K562 (cell line): ENCODE measurements around the gene ZNF468. TPM values are rescaled to one million over a fixed set of nuclear protein-coding genes. Genes with fewer than 3 reads are reported as not detected.

Experiments
- ATF1 ChIP-seq, 2 experiments: fragments of 450-650 bp in 1 of 2; IDR thresholded peaks; 2 replicates each; pipeline ENCODE4 v1.6.1; 2016; ENCODE audit warnings: missing compliant biosample characterization in 1 of 2, missing genetic modification characterization in 1 of 2
- ATF7 ChIP-seq: fragments of 450-650 bp; IDR thresholded peaks from 2 replicates; pipeline ENCODE4 v1.7.1; 2014; ENCODE audit warnings: mild to moderate bottlenecking, moderate library complexity
- DDX20 ChIP-seq: fragments of 450-650 bp; IDR thresholded peaks from 2 replicates; pipeline ENCODE4 v1.6.1; 2016; ENCODE audit warnings: missing genetic modification characterization, low read depth, mild to moderate bottlenecking, missing compliant biosample characterization, moderate library complexity
- EGR1 ChIP-seq: fragments of 450-650 bp; conservative IDR thresholded peaks from 2 replicates; pipeline ENCODE4 v1.6.1; 2017; ENCODE audit warnings: mild to moderate bottlenecking
- HDAC1 ChIP-seq, 2 experiments: fragments of 450-650 bp; IDR thresholded peaks; 2 replicates each; pipeline ENCODE4 v1.6.1; 2016 to 2017; ENCODE audit warnings: inconsistent platforms in 1 of 2, mild to moderate bottlenecking in 1 of 2, moderate library complexity in 1 of 2
- HLTF ChIP-seq: fragments of 450-650 bp; IDR thresholded peaks from 2 replicates; pipeline ENCODE4 v1.6.1; 2016
- KDM4B ChIP-seq, 2 experiments: fragments of 450-650 bp in 1 of 2; sonication (generic) in 1 of 2; IDR thresholded peaks; 2 replicates each; pipeline ENCODE4 v1.6.1; 2016 to 2017; ENCODE audit warnings: borderline replicate concordance in 2 of 2, antibody characterized with exemption in 1 of 2, low read depth in 1 of 2, mild to moderate bottlenecking in 1 of 2
- KDM5B ChIP-seq: fragments of 200-600 bp; sonication (generic); IDR thresholded peaks from 2 replicates; pipeline ENCODE4 v1.6.1; 2012; ENCODE audit warnings: low read depth, mild to moderate bottlenecking, moderate library complexity, low read length, control low read depth, inconsistent platforms; ENCODE audit not compliant: insufficient replicate concordance
- MECOM ChIP-seq: fragments of 250-450 bp; sonication (Bioruptor Pico); IDR thresholded peaks from 2 replicates; pipeline ENCODE4 v1.8.0; 2022; ENCODE audit warnings: inconsistent platforms
- PCBP2 ChIP-seq: fragments of 200-400 bp; formaldehyde crosslinking; IDR thresholded peaks from 2 replicates; pipeline ENCODE4 v1.6.1; 2018; ENCODE audit warnings: low read length, low read depth, mild to moderate bottlenecking, moderate library complexity; ENCODE audit not compliant: poor library complexity, severe bottlenecking
- RB1 ChIP-seq: fragments of 450-650 bp; IDR thresholded peaks from 2 replicates; pipeline ENCODE4 v1.6.1; 2017; ENCODE audit warnings: low read depth, mild to moderate bottlenecking
- RFX7 ChIP-seq: fragments of 250-450 bp; sonication (Bioruptor Pico); IDR thresholded peaks from 2 replicates; pipeline ENCODE4 v1.5.1; 2021; ENCODE audit warnings: mild to moderate bottlenecking
- TBL1XR1 ChIP-seq, 2 experiments: IDR thresholded peaks; 2 replicates each; pipeline ENCODE4 v1.6.1; 2012; ENCODE audit warnings: improper control_type of control experiment in 2 of 2, low read length in 2 of 2, mild to moderate bottlenecking in 1 of 2
- ZFX ChIP-seq: sonication (generic); formaldehyde crosslinking; IDR thresholded peaks from 2 replicates; pipeline ENCODE4 v1.8.0; 2022; ENCODE audit warnings: mild to moderate bottlenecking, missing genetic modification reagents, moderate library complexity
- ZNF239 ChIP-seq: fragments of 250-450 bp; sonication (Bioruptor Pico); IDR thresholded peaks from 2 replicates; pipeline ENCODE4 v1.4.0; 2020; ENCODE audit warnings: mild to moderate bottlenecking
- ZNF24 ChIP-seq: fragments of 450-650 bp; IDR thresholded peaks from 2 replicates; pipeline ENCODE4 v1.6.1; 2016
- ZNF507 ChIP-seq: conservative IDR thresholded peaks from 2 replicates; pipeline ENCODE4 v1.6.1; 2017; ENCODE audit warnings: missing genetic modification characterization, missing compliant biosample characterization
- polyA plus RNA-seq, 8 experiments: library from polyadenylated mRNA; depleted of rRNA in 4 of 8; stranded (reverse) in 5 of 8; unstranded in 3 of 8; fragments of >200 nt; fragmentation: Nextera tagmentation in 2 of 8; fragmentation: Illumina TruSeq in 1 of 8; extraction: Ambion mirVana in 2 of 8; extraction: Trizol in 1 of 8; gene quantifications; 2 replicates each; pipeline versions ENCODE4 v1.2.1 to v1.2.3, GENCODE V29; 2011 to 2014; ENCODE audit warnings: inconsistent platforms in 1 of 8, missing spikeins in 1 of 8
- total RNA-seq, 7 experiments: library from RNA; depleted of rRNA in 6 of 7; stranded (reverse); fragments of >200 nt in 6 of 7; fragmentation: Illumina TruSeq in 2 of 7; extraction: Trizol in 2 of 7; gene quantifications; 2 replicates each; pipeline versions ENCODE4 v1.2.1 to v1.2.3, GENCODE V29; 2011 to 2021; ENCODE audit warnings: low replicate concordance in 1 of 7
- TF ChIP-seq, protein P1 (sequence below): fragments of 450-650 bp; formaldehyde crosslinking; IDR thresholded peaks from 2 replicates; pipeline ENCODE4 v1.4.0; 2022; ENCODE audit warnings: missing genetic modification characterization
- TF ChIP-seq, protein P2 (sequence below): IDR thresholded peaks from 2 replicates; pipeline ENCODE4 v1.6.1; 2014; ENCODE audit warnings: antibody characterized with exemption
- TF ChIP-seq, protein P3 (sequence below): fragments of 450-650 bp; IDR thresholded peaks from 2 replicates; pipeline ENCODE4 v1.6.1; 2016; ENCODE audit warnings: mild to moderate bottlenecking
- TF ChIP-seq, protein P4 (sequence below): fragments of 450-650 bp; formaldehyde crosslinking; IDR thresholded peaks from 2 replicates; pipeline ENCODE4 v1.4.0; 2022; ENCODE audit warnings: mild to moderate bottlenecking, moderate library complexity

Gene ZNF468
- total and polyA plus RNA-seq, 9 of the 15 experiments (the other 6 are each of a cell fraction or from before 2014, with no cell fraction given) = 15.9 to 36.2 (median 23.2) TPM

DNA sequence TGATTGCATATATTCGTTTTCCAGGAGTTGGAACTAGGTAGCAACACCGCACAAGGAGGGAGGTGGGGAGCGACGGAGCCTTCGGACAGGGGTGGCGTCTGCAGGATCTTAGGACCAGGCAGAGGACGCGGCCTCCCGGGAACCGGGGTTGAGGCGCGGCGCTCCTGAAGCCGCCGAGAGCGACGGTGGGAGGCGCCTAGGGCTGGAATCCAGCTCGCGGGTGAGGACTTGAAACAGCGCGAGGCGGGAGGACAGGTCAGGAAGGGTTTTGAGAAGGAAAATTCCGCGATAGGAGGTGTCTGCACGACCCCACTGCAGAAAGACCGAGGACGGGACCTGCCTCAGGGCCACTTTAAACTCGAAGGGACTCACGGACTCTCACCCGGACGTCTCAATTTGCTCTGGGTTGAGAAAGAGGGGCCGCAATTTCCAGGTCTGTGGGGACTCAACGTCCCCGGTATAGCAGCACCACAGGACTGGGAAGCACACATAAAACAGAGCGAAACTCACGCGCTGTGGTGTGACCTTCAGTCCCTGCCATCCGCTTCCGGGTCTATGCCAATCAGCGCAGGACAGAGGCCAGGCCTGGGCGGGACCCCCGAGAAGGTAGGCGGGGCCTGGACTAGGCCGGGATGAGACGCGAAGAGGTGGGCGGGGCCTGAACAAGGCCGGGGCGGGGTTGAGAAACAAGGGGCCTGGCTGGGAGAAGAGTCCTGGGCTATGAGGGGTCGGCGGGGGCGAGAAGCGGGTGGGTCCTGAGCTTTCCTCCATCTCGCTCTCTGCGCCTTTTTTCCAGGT lies 39.9 kb upstream of the ZNF468 start, which contains the start of gene ZNF320 (continued):
- TF ChIP-seq HDAC1 (IDR thresholded peaks at IDR 0.05) (peak in 1 of 2 experiments; percentile 77; a peak in 2 of 4 replicates), HLTF (no peak), RFX7 (no peak), ATF1 (CRISPR knock-in tag; IDR thresholded peaks at IDR 0.05) (no peak), ATF1 (tag; IDR thresholded peaks at IDR 0.05) (peak; percentile 51), ZNF24 (no peak), MECOM (no peak), EGR1 (peak; percentile 56), ZNF239 (CRISPR knock-in tag) (no peak), TBL1XR1 (IDR thresholded peaks at IDR 0.05; ENCODE audit: low read length in 2 of 2) (no peak), PCBP2 (no peak), ATF7 (0 out of 2 replicates have a peak, but pooled peaks have one; percentile 35), KDM4B (IDR thresholded peaks at IDR 0.05; ENCODE audit: borderline replicate concordance in 2 of 2, low read depth in 1 of 2) (no peak), DDX20 (tag) (no peak), ZFX (CRISPR knock-in tag) (peak; percentile 69), KDM5B (peak; percentile 83), RB1 (0 out of 2 replicates have a peak, but pooled peaks have one; percentile 36), ZNF507 (tag) (no peak)
- TF ChIP-seq, protein P1, sequence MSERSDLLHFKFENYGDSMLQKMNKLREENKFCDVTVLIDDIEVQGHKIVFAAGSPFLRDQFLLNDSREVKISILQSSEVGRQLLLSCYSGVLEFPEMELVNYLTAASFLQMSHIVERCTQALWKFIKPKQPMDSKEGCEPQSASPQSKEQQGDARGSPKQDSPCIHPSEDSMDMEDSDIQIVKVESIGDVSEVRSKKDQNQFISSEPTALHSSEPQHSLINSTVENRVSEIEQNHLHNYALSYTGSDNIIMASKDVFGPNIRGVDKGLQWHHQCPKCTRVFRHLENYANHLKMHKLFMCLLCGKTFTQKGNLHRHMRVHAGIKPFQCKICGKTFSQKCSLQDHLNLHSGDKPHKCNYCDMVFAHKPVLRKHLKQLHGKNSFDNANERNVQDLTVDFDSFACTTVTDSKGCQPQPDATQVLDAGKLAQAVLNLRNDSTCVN (CRISPR knock-in tag) = no peak
- TF ChIP-seq, protein P2, sequence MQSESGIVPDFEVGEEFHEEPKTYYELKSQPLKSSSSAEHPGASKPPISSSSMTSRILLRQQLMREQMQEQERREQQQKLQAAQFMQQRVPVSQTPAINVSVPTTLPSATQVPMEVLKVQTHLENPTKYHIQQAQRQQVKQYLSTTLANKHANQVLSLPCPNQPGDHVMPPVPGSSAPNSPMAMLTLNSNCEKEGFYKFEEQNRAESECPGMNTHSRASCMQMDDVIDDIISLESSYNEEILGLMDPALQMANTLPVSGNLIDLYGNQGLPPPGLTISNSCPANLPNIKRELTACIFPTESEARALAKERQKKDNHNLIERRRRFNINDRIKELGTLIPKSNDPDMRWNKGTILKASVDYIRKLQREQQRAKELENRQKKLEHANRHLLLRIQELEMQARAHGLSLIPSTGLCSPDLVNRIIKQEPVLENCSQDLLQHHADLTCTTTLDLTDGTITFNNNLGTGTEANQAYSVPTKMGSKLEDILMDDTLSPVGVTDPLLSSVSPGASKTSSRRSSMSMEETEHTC = no peak
- TF ChIP-seq, protein P3, sequence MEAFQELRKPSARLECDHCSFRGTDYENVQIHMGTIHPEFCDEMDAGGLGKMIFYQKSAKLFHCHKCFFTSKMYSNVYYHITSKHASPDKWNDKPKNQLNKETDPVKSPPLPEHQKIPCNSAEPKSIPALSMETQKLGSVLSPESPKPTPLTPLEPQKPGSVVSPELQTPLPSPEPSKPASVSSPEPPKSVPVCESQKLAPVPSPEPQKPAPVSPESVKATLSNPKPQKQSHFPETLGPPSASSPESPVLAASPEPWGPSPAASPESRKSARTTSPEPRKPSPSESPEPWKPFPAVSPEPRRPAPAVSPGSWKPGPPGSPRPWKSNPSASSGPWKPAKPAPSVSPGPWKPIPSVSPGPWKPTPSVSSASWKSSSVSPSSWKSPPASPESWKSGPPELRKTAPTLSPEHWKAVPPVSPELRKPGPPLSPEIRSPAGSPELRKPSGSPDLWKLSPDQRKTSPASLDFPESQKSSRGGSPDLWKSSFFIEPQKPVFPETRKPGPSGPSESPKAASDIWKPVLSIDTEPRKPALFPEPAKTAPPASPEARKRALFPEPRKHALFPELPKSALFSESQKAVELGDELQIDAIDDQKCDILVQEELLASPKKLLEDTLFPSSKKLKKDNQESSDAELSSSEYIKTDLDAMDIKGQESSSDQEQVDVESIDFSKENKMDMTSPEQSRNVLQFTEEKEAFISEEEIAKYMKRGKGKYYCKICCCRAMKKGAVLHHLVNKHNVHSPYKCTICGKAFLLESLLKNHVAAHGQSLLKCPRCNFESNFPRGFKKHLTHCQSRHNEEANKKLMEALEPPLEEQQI = no peak
- TF ChIP-seq, protein P4, sequence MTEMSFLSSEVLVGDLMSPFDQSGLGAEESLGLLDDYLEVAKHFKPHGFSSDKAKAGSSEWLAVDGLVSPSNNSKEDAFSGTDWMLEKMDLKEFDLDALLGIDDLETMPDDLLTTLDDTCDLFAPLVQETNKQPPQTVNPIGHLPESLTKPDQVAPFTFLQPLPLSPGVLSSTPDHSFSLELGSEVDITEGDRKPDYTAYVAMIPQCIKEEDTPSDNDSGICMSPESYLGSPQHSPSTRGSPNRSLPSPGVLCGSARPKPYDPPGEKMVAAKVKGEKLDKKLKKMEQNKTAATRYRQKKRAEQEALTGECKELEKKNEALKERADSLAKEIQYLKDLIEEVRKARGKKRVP (CRISPR knock-in tag) = no peak
